ENCODE results near the gene NUFIP1.
"Not testable (repeated sequence)": the region's sequence is repeated elsewhere in the genome, so short reads cannot be mapped to it uniquely, and the experiment has no call there.

NUFIP1 gene

DNA sequence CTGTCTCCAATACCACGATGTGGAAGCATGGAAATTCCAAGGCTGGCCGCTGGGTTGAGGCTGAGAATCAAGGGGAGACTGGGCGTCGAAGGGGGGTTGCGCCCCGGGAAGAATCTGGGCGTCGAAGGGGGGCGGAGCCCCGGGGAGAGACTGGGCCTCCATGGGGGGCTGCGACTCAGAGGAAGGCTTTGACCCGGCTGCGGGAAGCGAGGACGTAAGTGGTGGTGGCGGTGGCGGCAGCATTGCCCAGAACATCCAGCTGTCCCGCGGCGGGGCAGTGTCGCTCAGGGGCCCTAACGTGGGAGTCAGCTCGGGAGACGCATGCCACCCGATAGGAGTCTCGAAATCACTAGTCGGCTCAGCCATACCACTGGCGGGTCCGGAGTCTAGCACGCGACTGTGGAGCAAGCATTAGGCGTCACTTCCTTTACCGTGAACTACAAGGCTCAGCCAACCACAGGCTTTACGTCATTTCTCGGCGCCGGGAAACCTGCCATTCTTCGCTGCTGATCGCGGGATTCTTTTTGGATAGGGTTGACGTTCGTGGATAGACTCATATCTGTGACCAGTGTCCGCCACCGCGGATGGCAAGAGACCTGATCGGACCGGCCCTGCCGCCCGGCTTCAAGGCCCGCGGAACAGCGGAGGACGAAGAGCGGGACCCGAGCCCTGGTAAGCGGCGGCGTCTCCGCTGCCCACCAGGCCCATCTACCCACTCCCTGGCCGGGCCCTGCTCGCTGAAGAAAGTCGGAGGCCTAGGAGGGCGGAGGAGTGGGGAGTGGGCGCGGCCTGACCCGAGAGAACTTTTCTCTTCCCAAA lies at the start of gene NUFIP1, which contains the start of gene GPALPP1:
Gene NUFIP1 (minus strand): TSS at position 401 of the 819 bp plus-strand sequence. CDS start 35 bp downstream, at position 366.
Gene GPALPP1 (plus strand): TSS at position 468 of the 819 bp plus-strand sequence. CDS start 117 bp downstream, at position 585.
- peak; percentile 83 for DNase-seq

DNA sequence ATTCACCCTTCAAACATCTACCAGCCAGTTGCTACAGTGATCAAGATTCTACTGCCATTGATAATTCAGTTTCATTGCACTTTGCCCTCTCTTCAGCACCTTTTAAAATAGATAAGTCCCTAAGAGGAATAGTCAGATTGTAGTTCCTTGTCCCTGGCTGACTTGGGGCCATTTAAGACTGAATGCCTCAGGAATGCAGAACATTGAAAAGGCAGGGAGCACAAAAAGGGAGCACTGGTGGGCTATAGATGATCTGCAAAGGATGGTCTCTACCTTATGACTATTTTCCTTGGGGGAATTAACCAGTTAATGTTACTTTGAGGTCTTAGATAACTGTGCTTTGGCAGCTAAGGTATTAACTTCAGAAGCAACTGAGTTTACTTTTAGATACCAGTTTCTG lies 46.9 kb upstream of the NUFIP1 start:
- DNase-seq, result no peak

- no peak for DNase-seq
These were observed 45.1 kb upstream of the NUFIP1 start for GRCh38 chr13:45034342-45034741.

DNA sequence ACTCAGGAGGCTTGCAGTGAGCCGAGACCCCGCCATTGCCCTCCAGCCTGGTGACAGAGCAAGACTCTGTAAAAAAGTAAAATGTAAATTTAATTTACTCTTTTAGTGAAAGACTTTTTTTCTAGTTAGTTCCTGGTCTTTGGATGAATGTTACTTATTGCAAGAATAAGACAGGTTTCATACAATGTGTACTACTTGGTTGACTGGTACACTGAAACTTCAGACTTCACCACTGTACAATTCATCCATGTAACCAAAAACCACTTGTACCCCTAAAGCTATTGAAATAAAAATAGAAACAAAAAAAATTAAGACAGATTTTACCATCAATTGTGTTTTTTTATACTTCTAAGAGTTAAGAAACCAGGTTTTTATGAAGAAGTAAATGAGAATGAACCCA lies 35.6 kb upstream of the NUFIP1 start:
- DNase-seq, result no peak

GRCh38 chr13:45021250-45021649 lies 32.0 kb upstream of the NUFIP1 start:
- DNase-seq, result no peak

- not testable (repeated sequence) for DNase-seq
These were observed 30.7 kb upstream of the NUFIP1 start for GRCh38 chr13:45019981-45020380.

DNA sequence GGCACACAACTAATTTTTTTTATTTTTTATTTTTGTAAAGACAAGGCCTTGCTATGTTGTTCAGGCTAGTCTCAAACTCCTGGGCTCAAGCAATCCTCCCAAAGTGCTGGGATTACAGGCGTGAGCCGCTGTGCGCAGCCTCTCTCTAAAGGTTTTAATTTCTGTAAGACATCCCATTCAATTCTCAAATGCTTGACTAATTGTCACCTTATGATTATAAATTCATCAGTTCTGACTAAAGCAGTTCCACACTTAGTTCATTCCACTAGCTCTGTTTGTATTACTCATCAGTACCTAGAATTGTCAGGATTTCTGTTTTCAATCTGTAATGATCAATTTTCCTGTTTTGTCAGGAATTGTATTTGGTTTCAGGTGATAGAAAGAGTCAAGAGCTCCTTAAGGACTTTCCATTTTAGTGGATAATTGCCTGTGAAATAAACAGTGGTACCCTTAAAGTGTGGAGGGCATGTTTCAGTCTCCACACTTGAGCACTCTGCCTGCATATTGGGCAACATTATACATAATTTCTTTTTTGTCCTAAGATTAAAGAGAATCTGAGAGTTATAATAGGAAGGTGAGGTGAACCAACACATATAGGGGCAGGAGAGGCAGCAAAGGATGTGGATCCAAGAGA lies 27.6 kb upstream of the NUFIP1 start:
- no peak for DNase-seq

DNA sequence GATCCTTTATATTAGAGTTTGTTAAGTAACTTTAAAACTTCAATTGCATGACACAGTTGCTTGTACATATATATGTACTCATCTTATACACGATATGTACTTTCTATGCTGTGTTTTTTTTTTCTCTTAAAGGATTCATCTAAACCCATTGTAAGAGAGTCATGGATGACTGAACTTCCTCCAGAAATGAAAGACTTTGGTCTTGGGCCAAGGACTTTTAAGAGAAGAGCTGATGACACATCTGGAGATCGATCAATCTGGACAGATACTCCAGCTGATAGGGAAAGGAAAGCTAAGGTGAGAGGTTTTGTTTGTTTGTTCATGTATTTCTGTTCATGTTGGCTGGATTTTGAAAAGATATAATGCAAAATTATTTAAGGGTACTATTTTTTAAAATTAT lies 26.0 kb upstream of the NUFIP1 start:
- no peak for DNase-seq

DNA sequence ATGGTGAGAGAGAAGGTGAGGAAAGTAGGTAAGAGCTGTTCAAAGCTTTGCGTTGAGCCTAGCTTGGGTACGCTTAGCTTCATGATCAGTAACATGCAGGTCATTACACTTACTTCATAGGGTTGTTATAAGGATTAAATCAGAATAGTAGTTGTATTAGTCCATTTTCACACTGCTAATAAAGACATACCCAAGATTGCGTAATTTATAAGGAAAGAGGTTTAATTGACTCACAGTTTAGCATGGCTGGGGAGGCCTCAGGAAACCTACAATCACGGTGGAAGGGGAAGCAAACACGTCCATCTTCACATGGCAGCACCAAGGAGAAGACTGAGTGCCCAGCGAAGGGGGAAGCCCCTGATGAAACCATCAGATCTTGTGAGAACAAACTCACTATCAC lies 21.9 kb upstream of the NUFIP1 start:
- no peak for DNase-seq

DNA sequence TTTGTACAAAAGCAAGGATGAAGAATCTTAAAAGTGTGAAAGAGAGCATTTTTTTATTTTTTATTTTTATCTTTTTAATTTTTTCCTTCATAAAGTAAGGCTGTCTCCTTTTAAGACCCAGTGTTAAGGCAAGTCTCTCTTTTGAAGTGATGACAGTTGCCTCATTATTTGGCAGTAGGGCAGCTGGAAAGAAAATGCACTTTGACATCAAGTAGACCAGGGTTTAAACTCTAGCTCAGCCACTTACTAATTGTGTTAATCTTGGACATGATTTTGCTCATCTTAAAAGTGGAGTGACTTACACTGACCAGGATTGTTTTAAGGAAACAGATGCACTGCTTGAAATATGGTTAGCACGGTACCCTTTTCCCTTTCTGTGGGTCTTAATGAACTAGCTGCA lies 18.6 kb upstream of the NUFIP1 start:
- DNase-seq, result no peak

DNA sequence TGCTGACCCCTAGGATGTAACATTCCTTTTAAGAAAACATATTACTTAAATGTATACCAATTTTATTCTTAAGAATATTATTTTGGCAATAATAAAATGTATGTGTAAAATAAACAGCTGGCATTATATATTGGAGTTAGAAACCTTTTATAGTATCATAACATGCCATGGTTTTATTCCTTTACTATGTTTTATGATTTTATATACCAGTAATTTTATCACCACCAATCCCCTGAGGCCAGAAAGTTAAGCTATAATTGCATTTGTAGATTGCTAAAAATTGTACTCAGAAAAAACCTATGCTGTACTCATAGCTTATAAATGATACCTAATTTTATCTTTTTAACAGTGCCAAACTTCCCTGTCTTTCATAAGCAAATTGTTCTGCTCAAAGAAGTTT lies 18.0 kb upstream of the NUFIP1 start:
- DNase-seq, result no peak

- DNase-seq, result no peak
These were observed 14.8 kb upstream of the NUFIP1 start for GRCh38 chr13:45004096-45004495.

DNA sequence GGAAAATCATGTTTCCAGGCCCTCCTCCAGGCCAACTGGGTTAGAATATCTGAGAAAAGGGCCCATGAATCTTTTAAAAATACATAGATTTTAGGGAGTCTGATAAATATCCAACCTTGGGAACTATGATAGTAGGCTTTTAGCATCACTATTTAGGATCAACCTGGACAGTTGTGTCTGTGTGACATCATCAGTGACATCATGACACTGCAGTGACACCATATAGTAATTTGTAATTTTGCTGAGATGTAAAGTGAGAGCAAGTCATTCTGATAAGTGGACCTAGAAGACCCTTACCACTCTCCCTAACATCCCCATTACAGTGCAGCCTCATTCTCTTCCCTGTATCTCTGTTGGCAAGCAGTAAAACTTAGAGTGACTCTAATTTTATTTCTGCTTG lies 14.1 kb upstream of the NUFIP1 start:
- no peak for DNase-seq

- DNase-seq, result no peak
These were observed 670 bp upstream of the NUFIP1 start for GRCh38 chr13:44989941-44990340.

DNA sequence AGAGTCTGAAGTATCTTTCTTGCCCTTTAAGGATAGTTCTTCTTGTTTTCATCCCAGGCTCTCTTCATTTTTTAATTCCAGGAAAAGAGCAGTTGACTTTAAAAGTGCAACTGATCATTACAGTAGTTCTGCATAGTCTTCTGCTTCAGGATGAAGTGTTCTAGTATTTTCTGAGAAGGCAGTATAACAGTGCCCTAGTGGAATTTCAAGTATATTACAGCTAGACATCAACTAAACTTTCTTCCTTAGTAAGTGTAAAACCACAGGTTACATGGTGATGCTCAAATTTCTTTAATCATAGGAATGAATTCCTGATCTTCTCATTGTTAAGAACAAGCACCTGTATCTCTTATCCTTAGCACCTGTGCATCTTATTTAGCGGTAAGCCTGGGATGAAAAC lies 10.9 kb downstream of the NUFIP1 start:
- no peak for DNase-seq

DNA sequence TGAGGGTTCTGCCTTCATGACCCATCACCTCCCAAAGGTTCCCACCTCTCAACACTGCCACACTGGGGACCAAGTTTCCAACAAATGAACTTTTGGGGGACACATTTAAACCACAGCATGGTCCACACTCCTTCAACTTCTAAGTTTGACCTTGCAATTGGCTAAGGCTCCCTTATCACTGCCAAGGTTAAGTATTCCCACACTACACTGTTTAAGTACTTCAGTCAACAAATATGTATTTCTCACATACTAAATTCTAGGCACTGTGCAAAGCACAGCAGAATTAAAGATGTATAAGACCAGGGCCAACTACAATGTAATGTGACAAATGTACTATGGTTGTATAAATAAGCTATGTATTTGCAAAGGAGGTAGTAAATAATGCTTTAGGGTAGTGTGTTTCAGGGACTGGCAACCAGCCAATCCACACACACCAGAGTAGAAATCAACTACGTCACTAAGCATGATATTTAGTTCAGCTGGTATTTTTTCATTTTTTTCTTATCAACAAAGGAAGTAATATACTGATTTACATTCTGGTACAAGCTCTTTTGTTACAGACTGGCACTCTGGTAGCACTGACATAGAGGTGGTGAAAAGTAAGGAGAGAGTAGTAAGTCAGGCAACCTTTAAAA lies 12.2 kb downstream of the NUFIP1 start:
- DNase-seq, result no peak

- DNase-seq, result no peak
These were observed 13.1 kb downstream of the NUFIP1 start for GRCh38 chr13:44976196-44976595.

DNA sequence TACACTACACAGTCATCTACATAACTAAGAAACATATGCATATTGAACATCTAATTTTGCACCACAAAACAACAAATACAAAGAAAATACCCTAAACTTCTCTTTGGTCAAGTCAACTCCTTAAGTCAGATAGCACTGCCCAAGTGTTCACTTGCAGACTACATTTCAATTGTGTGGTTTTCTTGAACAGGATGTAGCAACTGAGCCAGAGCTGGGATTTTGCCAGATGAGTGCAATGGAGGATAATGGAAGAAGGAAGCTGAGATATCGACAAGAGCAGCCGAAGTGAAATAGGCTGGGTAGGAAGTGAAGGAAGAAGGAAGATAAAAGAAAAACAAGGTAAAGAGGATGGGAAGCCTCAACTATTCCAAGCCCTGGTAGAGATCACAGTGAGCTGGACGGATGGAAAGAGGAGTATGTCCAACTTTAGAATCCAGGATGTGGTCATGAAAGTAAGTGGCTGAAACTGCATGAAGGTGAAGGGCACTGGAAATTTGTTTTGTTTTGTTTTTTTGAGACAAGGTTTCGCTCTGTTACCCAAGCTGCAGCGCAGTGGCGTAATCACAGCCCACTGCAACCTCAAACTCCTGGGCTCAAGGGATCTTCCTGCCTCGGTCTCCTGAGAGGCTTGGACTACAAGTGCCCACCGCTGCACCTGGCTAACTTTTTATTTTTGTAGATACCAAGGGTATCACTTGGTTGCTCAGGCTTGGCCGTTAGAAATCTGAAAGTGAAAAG lies 15.0 kb downstream of the NUFIP1 start:
- no peak for DNase-seq

GRCh38 chr13:44972956-44973581 lies 16.2 kb downstream of the NUFIP1 start:
- DNase-seq, result no peak

- DNase-seq, result no peak
These were observed 17.3 kb downstream of the NUFIP1 start for GRCh38 chr13:44971656-44972595.
